MM.1S (cell line): ENCODE data around the gene GNAL.

ENCODE experiments used
- CTCF ChIP-seq: fragments of 300-600 bp; sonication (generic); IDR thresholded peaks from 2 replicates; pipeline ENCODE4 v1.5.1; 2016; ENCODE audit warnings: antibody characterized with exemption, low read length, mixed read lengths
- EZH2phosphoT487 ChIP-seq: fragments of 300-600 bp; sonication (generic); IDR thresholded peaks from 2 replicates; pipeline ENCODE4 v1.6.1; 2018; ENCODE audit warnings: antibody characterized with exemption, low read length

DNA sequence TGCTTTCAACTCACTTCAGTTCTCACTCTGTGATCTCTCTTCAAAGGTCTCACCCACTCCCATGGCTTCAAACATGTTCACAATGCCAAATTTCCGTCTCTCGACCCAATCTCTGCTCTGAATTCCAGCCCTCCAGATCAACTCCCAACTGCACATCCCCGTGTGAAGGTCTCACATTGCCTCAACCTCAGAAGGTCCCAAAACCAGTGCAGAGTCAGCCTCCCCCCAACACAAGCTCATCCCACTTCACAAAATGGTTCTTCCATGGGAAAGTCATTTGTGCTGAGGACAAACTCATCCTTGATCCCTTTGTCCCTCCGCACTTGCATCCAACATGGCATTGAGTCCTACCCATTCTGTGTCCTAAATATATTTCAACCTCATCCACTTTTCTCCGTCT is 31.0 kb upstream of the GNAL start:
- TF ChIP-seq CTCF (no peak), EZH2phosphoT487 (no peak)
